Bronchial epithelial cell (primary cell): Measurements from ENCODE around the gene ATG16L1. TPM values are rescaled to one million over a fixed set of nuclear protein-coding genes. Genes with fewer than 3 reads are reported as not detected.

Experiments used
- DNase-seq: peaks from one replicate; pipeline ENCODE4 v3.0.0-alpha.2; 2010; ENCODE audit warnings: low read depth
- FAIRE-seq: peaks from 2 replicates; lab custom pipeline; 2011; peaks lifted over from hg19 to GRCh38; lab: Jason Lieb, UNC
- H3K27me3 ChIP-seq: 2 replicates; pipeline ENCODE4 v1.5.1; 2011; ENCODE audit warnings: low read length; ENCODE audit not compliant: control insufficient read depth, insufficient read depth
- H3K36me3 ChIP-seq: 2 replicates; pipeline ENCODE4 v1.5.1; 2011; ENCODE audit warnings: low read length; ENCODE audit not compliant: control insufficient read depth, insufficient read depth
- H3K4me3 ChIP-seq: 2 replicates; pipeline ENCODE4 v1.5.1; 2011; ENCODE audit warnings: mild to moderate bottlenecking, low read depth, low read length, control low read depth
- CTCF ChIP-seq: IDR thresholded peaks from 2 replicates; pipeline ENCODE4 v1.5.1; 2011; ENCODE audit warnings: mild to moderate bottlenecking, moderate library complexity, low read length, control low read depth, inconsistent platforms; ENCODE audit not compliant: insufficient read depth, severe bottlenecking
- total RNA-seq: library from RNA; depleted of rRNA; stranded (reverse); fragments of >200 nt; gene quantifications from 2 replicates; pipeline ENCODE4 v1.2.1, GENCODE V29; 2014

ATG16L1 gene
- total RNA-seq, 1 donor from 2014 or later: 36.6 TPM

DNA sequence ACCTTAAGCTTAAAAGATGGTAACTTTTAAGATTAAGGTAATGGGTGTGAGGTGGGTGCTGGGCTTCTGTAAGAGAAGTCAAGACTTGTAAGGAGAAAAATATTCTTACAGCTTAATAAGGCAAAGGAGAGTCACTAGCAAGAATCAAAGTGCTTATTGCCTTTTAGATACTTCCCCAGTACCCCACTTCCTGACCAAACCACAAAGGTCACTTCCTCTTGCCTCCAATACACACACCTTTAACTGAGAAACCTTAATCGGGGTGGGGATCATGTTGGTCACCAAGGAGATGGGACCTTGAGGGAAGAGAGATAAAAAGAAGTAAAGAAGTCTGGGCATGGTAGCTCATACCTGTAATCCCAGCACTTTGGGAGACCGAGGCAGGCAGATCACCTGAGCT lies 10.6 kb upstream of the ATG16L1 start:
- H3K4me3 ChIP-seq: no peak overlapping the region

GRCh38 chr2:233241803-233242202 lies 9.7 kb upstream of the ATG16L1 start:
- DNase-seq (peak; percentile 22), FAIRE-seq (no peak)

More for the DNA sequence above, 10.6 kb upstream of the ATG16L1 start:
- Histone ChIP-seq H3K36me3 (no peaks in the 10 kb centered on the region), H3K27me3 (no peaks in the 10 kb centered on the region)
- TF ChIP-seq CTCF: no peak
- DNase-seq: no peak
- no peak for FAIRE-seq

GRCh38 chr2:233242231-233242927 lies 9.1 kb upstream of the ATG16L1 start:
- Histone ChIP-seq H3K4me3 (no peak overlapping the region), H3K27me3 (no peaks in the 10 kb centered on the region), H3K36me3 (no peaks in the 10 kb centered on the region)
- FAIRE-seq (no peak), DNase-seq (no peak)
- no peak for TF ChIP-seq CTCF

More at GRCh38 chr2:233241803-233242202, 9.7 kb upstream of the ATG16L1 start:
- TF ChIP-seq CTCF: no peak
- H3K4me3 ChIP-seq: no peak overlapping the region
- no peaks in the 10 kb centered on the region for H3K27me3 ChIP-seq
- no peaks in the 10 kb centered on the region for H3K36me3 ChIP-seq

DNA sequence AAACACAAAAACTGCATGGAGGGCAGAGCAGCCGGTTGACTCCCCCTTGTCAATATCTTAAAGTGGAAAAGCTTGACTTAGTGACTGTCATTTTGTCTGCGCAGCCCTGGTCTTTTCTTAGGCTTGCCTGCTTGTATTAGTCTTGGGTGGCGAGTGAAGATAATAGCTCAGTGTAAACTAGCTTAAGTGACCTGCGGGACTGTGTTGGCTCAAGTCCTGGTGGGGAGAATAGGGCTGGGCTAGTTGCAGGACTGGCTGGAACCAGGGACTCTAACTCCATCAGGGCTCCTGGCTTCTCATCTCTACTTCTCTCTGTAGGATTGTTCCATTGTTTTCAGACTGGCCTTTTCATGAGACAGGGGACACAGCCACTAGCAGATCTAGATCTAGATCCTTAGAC lies 8.1 kb upstream of the ATG16L1 start:
- no peaks in the 10 kb centered on the region for H3K27me3 ChIP-seq
- no peak for DNase-seq
- no peak overlapping the region for H3K4me3 ChIP-seq
- no peak for TF ChIP-seq CTCF
- FAIRE-seq: no peak
- no peaks in the 10 kb centered on the region for H3K36me3 ChIP-seq

- no peaks in the 10 kb centered on the region for H3K36me3 ChIP-seq
- no peak for TF ChIP-seq CTCF
- DNase-seq (peak; percentile 87), FAIRE-seq (no peak)
- H3K27me3 ChIP-seq: no peaks in the 10 kb centered on the region
- H3K4me3 ChIP-seq: no peak overlapping the region
Measured at GRCh38 chr2:233244818-233245217, 6.7 kb upstream of the ATG16L1 start.

DNA sequence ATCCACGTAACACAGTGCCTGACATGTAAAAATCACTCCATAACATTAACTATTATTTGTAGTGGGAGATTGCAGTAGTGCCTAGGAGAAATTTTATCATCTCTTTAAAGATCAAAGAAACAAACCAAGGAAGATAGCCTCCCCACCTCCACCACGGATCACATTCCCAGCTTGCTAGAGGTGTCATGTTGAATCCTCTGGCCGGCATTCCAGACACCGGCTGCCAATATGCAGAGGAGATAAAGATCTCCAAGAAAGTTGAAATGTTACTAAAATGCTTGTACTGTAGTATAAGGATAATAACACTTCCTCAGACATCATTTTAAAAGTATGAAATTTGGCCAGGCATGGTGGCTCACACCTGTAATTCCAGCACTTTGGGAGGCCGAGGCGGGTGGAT lies 6.1 kb upstream of the ATG16L1 start:
- DNase-seq (no peak), FAIRE-seq (no peak)
- Histone ChIP-seq H3K4me3 (no peak overlapping the region), H3K27me3 (no peaks in the 10 kb centered on the region), H3K36me3 (no peaks in the 10 kb centered on the region)
- no peak for TF ChIP-seq CTCF
